ENCODE data around the gene FAM89A. TPM values are rescaled to one million over a fixed set of nuclear protein-coding genes. Genes with fewer than 3 reads are reported as not detected.

FAM89A gene
- total RNA-seq, 1 experiment from 2014 or later, result 23.6 TPM

DNA sequence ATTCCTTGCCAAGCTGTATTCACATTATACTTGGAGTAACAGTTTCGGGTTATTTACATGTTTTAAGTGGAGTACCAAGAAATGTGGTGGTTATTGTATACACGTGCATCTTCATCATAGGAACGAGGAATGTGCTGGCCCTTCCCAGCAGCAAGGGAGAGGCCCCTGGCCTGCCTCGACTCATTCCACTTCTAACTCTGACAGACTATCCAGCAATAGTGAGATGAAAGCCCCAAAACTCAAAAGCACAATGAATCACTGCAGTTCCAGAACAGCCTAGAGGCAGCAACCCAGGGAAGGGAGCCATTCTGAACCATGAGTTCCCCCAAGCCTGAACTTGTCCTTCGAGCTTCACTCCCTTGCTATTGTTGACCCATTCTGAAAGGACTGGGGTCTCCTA, 23.1 kb downstream of the FAM89A start (continued):
- TF ChIP-seq, protein P1, sequence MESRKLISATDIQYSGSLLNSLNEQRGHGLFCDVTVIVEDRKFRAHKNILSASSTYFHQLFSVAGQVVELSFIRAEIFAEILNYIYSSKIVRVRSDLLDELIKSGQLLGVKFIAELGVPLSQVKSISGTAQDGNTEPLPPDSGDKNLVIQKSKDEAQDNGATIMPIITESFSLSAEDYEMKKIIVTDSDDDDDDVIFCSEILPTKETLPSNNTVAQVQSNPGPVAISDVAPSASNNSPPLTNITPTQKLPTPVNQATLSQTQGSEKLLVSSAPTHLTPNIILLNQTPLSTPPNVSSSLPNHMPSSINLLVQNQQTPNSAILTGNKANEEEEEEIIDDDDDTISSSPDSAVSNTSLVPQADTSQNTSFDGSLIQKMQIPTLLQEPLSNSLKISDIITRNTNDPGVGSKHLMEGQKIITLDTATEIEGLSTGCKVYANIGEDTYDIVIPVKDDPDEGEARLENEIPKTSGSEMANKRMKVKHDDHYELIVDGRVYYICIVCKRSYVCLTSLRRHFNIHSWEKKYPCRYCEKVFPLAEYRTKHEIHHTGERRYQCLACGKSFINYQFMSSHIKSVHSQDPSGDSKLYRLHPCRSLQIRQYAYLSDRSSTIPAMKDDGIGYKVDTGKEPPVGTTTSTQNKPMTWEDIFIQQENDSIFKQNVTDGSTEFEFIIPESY (IDR thresholded peaks at IDR 0.05; ENCODE audit: extremely low read depth, insufficient replicate concordance, low read length), result no peak
- TF ChIP-seq FOSL1 (IDR thresholded peaks at IDR 0.05; ENCODE audit: low read depth) (no peak), YY1 (IDR thresholded peaks at IDR 0.05; ENCODE audit: extremely low read depth, insufficient replicate concordance, low read depth, low read length) (no peak), TCF7L2 (IDR thresholded peaks at IDR 0.05; ENCODE audit: borderline replicate concordance, extremely low read depth, insufficient read depth, insufficient read length) (no peak), POLR2AphosphoS5 (IDR thresholded peaks at IDR 0.05; ENCODE audit: low read depth, low read length) (no peak), SRF (IDR thresholded peaks at IDR 0.05; ENCODE audit: low read depth) (no peak), CBX3 (IDR thresholded peaks at IDR 0.05; ENCODE audit: low read depth) (no peak), ZNF274 (IDR thresholded peaks at IDR 0.05; ENCODE audit: low read depth, low read length) (no peak)
- TF ChIP-seq, protein P2, sequence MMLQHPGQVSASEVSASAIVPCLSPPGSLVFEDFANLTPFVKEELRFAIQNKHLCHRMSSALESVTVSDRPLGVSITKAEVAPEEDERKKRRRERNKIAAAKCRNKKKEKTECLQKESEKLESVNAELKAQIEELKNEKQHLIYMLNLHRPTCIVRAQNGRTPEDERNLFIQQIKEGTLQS (IDR thresholded peaks at IDR 0.05), result no peak
- TF ChIP-seq, protein P3, sequence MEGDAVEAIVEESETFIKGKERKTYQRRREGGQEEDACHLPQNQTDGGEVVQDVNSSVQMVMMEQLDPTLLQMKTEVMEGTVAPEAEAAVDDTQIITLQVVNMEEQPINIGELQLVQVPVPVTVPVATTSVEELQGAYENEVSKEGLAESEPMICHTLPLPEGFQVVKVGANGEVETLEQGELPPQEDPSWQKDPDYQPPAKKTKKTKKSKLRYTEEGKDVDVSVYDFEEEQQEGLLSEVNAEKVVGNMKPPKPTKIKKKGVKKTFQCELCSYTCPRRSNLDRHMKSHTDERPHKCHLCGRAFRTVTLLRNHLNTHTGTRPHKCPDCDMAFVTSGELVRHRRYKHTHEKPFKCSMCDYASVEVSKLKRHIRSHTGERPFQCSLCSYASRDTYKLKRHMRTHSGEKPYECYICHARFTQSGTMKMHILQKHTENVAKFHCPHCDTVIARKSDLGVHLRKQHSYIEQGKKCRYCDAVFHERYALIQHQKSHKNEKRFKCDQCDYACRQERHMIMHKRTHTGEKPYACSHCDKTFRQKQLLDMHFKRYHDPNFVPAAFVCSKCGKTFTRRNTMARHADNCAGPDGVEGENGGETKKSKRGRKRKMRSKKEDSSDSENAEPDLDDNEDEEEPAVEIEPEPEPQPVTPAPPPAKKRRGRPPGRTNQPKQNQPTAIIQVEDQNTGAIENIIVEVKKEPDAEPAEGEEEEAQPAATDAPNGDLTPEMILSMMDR (IDR thresholded peaks at IDR 0.05 in 2 of 3, conservative IDR thresholded peaks at IDR 0.05 in 1 of 3; ENCODE audit: borderline replicate concordance in 1 of 3, insufficient read depth in 1 of 3, low read depth in 2 of 3, low read length in 2 of 3), result no peak

Measured in HCT116 (cell line).